Stimulated activated CD4-positive, alpha-beta T cell treated with anti-CD3 and anti-CD28 coated beads, TNF-alpha, amount 100 ng/mL, for 24 hours (primary cell): Measurements from ENCODE around the gene FAM20C.

Experiments used
- DNase-seq, 3 experiments: peaks; one replicate each; pipeline ENCODE4 v3.0.0-alpha.2; 2020; ENCODE audit warnings: low read depth in 3 of 3

Gene FAM20C

DNA sequence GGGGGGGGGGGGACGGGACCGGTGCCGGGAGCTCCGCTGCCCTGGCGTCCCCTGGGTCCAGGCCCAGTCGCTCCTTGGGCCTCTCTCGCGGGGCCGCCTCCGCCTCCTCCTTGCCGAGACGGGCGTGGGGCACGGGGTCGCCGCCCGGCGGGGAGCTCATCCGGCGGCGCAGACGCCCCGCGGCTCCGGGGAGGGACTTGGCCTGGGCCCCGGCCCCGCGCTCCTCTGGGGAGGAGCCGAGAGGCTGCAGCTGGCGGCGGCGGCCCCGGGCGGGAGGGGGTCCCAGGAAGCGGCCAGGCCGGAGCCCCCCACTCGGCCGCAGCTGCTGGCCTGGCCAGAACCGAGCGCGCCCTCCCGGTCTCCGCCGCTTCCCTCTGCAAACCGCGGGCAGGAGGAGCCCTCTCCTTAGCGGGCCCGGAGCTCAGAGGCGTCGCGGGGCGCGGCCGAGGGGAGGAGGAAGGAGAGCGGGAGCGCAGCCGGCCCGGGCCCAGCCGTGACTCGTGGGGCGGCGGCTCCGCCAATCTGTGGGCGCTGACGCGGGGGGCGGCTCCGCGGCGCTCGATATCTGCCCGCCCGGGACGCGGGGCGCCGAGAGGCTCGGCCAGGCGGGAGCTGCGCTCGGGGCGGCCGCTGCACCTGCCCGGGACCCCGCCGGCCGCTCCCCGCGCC, at the start of gene FAM20C:
Gene FAM20C (plus strand): TSS at position 591 of the 669 bp plus-strand sequence. CDS start 629 bp downstream, outside the sequence.
- DNase-seq: peak in 2 of 3 experiments; percentile 7 to 52

DNA sequence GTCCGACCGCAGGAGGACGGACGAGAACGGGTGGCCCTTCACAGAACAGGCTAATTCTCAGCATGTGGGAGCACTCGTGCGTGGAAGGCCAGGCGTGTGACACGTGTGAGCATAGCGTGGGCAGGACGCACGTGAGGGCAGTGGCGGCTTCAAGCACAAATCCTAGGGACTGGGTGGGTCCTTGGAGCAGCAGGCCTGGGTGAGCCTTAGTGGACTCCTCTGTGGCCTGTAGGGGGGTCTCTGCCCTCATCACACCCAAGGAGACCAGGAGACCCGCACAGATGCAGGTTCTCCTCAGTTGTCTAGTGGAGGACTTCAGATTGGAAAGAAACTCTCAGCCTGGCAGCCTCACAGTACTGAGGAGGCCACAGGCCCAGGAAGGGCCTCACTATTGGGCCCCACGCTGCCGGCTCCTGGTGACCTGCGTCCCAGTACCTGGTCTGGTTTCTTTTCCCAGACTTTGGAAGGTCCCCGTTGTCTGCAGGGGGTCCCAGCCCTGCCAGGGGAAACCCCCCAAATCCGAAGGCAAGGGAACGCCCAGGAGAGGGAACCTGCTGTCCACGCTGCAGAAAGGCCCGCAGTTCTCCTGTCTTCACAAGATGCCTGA, 49.1 kb upstream of the FAM20C start:
- no peak for DNase-seq

DNA sequence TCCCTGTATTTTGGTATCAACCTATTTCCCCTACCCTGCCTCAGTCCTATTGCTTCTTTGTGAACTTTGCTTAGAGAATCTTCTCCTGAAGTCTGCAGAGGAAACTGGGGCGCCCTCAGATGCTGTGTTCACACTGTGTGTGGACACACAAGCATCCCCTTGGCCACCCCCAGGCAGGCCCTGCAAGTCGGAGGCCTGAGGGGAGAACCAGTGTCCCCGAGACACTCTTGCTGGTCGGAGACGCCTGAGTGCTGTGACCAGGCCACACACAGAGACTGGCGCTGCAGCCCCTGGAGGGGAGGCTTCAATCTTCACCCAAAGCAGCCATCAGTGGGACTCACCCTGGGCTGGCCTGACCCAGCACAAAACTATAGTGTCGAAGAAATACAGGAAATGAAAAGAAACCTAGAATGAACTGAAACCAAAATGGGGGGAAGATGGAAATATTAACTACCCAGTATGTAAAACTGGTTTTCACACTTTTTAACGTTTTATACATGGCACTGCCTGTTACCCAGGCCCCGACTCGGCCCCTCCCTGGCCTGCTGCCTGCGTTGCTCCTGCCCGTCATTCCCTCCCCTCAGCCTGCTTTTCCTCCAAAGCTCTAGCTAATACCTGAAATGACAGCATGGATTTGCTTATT, 48.4 kb upstream of the FAM20C start:
- no peak for DNase-seq

DNA sequence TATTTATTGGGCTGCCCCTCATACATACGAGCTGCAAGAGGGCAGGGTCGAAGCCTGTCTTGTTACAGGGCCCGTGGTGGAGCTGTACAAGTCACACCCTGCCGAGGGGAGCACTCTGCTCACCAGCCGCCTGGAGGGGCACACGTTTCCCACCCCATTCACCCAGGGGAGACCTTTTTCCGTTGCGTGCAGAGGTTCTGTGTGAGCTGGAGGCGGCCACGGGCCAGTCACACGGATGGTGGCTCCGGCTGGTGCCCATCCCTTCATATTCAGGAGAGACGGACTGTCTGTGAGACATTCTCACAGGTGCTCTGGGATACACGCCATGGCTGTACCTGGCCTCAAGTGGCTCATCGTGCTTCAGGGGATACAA, 47.9 kb upstream of the FAM20C start:
- DNase-seq: no peak

DNA sequence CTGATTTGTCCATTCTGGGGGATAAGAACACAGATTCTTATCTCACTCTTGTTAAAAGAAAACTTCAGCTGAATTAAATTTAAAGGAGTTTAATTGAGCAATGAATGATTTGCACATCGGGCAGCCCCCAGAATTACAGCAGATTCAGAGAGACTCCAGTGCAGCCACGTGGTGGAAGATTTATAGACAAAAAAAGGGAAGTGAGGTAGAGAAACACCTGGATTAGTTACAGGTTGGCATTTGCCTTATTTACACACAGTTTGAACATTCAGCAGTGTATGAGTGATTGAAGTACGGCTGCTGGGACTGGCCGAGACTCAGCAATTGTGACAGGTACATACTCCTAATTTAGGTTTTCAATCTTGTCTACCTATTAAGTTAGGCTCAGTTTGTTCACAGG, 46.5 kb upstream of the FAM20C start:
- DNase-seq: no peak

DNA sequence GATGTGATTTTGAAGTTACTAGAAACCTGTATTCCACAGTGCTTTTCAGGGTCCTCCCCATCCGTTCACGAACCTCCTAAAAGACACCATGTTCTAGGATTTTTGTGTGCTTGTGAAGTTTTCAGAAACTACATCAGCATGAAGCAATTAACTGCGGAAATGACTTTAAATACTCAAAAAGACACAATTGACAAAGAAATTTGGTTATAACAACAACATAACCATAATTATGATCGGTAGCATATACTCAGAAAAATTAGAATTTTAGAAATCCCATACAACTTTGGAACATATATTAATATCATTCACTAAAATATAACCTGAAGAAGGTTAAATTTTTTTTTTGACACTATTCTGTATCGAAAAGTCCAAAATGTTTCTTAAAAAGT, 43.8 kb upstream of the FAM20C start:
- no peak for DNase-seq

DNA sequence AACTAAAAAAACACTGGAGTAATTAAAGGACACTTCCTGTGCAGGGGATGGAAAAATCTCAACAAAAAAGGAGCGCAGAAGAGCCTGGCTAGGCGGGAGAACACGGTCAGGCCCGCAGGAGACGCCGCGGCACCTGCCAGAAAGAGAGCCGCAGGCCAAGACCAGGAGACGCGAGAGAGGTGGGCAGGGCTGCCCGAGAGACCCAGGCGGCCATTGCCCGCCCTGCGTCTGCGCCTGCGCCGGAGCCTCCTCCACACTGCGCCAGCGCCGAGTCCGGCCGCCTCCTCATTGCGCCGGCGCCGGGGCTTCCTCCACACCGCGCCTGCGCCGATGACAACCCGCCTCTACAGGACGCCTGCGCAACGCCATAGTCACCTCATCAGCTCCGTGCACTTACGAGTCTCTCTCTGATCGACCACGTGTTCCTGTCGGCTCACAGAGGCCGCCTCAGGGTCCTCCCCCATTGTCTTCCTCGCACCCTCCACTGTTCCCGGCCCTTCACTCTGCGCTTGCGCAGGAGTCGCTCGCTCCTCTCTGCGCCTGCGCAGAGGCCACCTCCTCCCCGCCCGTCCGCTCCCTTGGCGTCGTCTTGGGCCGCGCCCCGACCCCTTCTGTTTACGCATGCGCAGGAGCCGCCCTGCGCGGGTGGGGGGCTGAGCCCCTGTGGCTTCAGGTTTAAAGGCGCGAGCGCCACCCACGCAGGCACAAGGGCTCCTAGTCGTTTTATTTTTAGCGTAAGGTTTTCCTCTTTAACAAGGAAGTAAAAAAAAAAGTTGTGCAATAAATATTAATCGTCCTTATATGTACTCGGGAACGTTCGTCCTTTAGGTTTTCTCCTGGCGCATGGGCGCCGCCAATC, 43.2 kb upstream of the FAM20C start:
- DNase-seq: peak; percentile 92 to 95 (median 95)

DNA sequence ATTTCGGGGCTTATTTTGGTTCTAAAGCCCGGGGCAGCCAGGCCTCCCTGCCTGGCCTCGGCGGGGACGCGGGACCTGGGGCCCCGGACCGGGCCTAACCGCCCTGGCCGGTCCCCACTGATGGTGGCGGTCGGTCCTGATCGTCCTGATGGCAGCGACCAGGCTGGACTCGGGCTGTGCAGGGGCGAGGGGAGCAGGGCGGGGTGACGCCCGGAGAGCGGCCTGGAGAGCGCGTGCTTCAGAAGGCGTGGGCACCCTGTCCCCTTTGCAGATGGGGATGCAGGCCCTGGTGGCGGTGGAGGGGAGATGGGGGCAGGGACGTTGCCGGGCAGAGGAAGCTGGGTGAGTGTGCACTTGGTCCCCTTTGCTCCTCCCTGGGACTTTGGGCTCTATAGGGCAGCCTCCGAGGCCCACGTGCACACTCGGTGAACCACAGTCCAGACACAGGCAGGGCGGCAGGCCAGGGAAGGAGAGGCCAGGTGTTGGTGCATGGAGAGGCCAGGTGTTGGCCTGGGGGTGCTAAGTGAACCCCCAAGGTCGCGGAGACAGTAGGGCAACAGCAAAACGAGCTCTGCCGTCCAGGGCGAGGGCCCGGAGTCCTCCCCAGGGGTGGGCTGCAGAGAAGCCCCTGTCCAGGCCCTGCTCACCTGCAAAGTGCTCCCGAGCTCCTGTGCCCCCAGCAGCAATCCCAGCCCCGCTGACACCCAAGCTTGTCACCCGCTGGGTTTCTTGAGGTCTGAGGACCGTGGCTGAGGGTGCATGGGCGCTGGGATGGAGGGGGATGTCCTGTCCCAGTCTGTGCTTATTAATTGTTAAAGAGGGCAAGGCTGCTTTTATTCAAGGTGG, 42.4 kb upstream of the FAM20C start:
- DNase-seq: peak in 2 of 3 experiments; percentile 11 to 16

DNA sequence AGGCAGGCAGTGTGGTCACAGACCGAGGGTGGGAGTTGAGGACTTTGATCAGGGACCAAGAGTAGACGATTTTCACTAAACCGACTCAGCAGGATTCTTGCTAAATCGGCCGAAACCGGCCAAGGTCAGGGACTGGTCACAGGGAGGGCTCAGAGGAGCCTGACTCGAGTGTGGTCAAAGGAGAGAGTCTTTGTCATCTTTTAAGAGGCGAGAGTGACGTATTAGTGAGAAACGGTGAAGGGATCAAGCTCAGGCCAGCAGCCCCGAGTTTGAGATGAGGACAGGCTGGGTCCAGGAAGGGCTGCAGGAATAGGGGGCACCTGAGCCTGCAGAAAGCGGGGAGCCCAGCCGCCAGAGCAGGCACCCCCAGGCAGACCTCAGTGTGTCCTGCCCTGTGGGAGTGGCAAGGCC, 41.6 kb upstream of the FAM20C start:
- DNase-seq: no peak

DNA sequence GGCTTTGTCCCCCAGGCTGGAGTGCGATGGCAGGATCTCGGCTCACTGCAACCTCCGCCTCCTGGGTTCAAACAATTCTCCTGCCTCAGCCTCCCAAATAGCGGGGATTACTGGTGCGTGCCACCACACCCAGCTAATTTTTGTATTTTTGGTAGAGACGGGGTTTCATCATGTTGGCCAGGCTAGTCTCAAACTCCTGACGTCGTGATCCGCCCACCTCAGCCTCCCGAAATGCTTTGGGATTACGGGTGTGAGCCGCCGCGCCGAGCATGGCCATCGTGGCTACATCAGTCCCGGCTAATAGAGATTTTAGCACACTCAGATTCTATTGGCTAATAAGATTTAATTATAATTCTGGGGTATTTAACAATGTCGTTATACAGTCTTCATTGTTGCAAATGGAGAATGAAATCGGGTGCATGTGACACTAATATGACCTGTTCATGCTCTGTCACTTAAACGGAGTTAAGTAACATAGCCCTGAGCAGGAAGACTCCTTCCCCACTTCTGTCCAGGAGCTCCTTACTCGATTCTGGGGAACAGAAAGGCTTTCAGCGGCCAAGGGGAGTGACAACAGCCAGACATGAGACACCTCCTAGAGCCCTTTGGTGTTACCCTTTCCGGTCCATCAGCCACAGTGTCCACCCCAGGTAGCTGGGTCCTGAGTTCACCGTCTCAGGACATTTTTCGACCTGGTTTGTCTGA, 40.9 kb upstream of the FAM20C start:
- DNase-seq: no peak

DNA sequence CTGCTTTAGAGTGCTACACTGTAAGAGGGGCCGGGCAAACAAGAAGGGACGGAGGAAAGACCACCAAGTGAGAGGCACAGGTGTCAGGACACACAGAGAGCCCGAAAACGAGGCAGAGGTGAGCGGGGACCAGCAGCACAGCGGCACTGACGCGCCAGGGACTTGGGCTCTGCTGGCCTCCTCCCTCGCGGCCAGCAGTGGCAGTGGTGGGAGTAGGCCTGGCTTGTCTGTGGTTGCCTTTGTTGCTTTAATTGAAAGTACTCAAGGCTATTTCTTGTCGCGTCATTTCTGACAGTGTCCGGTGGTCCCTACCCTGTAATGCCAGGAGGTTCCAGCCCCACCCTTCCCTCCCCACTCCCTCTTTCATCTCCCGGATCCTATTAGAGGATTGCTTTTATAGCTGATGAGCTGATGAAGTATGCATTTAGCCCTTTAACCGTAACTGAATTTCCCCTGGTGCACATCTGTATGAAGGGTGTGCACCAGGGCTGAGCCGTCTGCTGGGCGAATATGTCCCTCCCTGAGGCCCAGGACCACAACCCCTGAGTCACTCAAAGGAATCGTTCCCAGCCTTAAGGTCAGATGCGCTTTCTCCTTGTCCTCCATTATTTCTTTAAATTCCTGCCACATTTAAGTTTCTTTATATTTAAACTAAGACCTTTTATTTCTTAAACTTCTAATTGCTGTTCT, 39.5 kb upstream of the FAM20C start:
- DNase-seq: no peak

DNA sequence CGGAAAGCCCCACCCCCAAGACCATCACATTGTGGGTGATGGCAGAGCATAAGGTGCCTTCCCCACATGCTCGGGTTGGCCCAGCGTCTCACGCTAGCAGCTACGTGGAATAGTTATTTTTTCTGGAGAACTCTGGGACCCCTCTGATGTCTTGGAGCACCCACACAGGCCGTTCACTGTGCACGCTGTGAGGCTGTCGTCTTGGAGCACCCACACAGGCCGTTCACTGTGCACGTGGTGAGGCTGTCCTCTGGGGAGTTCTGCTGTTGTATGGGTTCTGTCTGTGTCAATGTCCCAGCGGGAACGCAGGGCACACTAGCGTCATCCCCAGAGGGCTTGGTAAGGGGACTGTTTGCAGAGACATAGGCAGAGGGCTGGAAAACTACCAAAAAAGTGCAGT, 38.8 kb upstream of the FAM20C start:
- DNase-seq: no peak

DNA sequence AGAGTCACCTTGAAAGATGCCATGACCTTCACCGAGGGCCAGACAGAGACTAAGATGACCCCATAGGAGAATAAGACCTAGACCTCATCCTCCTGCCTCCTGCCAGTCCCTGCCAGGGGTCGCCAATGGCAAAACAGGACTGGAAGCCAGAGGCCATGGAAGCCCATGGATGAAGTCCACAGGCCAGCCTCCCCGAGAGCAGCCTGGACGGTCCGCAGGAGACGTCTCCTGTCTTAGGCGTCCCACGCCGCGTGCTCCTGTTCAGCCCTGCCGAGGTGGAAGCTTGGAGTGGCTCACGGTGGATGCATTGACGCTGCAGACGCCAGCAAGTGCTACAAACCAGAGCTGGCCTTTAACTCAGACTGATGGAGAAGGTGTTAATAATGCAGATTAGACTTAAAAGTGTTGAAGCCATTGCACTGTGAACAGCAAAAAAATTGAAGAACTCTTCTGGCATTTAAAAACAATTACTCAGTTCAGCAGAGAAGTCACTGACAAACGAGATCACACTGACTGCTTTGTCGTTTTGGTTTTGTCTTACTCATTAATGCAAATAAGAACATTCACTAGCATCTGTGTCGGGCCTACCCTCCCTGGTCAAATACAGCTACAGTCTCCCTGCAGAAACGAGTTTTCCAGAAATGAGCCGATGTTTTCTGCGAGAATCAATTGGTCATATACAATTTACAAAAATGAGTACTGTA, 38.1 kb upstream of the FAM20C start:
- DNase-seq: no peak

DNA sequence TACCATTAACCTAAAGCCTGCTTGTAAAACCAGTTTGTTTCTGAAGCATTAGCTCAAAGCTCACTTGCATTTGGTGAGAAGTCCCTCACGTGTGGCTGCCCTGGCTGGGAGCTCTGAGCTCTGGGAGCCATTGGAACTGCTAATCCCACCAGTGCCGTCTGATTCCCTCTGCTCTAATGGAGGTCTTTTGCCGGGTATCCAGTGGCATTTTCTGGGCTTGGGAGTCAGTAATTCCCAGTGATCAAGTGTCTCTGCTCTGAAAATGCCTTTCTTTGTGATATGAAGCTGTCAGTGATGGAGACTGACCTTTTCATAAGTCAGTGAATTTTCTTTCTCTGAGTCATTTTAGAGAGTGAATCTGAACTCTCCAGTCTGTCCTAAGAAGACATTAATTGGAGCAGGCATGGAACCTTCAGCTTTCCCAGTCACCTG, 36.9 kb upstream of the FAM20C start:
- DNase-seq: no peak

DNA sequence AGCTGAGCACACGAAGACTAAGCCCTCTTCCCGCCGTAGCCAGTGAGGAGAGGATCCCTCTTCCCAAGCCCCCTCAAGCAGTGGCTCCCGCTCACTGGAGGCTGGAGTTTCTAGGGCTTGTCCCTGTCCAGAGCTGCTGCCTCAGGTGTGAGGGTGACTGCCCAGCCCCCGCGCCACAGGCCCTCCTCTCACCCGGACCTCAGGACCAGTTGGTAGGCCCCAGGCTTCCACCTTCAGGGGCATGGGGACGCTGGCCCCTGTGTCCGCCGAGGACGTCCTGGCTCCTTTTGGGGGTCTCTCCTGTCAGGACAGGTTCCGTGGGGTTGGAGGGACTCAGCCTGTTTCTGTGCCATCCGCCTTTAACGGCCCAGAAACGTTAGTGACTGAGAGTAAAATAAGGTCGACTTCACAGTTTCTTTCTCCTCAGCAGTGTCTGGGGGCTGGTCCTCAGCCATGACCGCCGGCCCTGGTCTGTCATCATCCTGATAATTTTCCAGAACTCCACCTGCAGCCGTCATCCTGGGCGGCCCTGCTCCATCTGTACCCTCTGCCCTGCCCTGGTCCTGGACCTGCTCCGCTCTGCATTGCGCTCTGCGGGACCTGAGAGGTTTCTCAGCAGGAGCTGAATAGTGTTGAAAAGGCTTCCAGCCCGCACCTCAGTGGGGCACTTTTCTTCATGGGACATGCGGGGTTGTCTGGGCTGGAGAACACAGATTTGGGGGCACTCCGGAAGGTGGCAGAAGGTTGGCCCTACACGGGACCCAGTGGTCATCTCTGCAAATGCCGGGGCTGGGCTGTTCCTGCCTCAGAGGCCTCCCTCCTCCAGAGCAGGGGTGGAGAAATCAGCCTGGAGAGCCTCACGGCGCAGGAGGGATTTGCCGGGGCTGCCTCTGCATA, 36.0 kb upstream of the FAM20C start:
- DNase-seq: no peak

DNA sequence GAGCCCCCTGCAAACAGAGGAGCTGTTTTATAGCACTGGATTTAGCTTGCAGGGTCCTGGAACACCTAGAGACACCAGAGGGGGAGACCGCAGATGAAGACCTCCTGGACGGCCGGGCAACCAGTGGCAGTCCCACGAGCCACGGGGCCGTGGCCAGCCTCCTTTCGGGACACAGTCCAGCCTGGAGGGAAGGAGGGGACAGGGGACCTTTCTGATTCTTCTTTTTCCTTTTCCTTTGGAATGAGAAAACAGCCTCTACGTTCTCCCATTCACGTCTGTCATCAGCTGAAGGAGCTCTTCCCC, 35.4 kb upstream of the FAM20C start:
- no peak for DNase-seq

DNA sequence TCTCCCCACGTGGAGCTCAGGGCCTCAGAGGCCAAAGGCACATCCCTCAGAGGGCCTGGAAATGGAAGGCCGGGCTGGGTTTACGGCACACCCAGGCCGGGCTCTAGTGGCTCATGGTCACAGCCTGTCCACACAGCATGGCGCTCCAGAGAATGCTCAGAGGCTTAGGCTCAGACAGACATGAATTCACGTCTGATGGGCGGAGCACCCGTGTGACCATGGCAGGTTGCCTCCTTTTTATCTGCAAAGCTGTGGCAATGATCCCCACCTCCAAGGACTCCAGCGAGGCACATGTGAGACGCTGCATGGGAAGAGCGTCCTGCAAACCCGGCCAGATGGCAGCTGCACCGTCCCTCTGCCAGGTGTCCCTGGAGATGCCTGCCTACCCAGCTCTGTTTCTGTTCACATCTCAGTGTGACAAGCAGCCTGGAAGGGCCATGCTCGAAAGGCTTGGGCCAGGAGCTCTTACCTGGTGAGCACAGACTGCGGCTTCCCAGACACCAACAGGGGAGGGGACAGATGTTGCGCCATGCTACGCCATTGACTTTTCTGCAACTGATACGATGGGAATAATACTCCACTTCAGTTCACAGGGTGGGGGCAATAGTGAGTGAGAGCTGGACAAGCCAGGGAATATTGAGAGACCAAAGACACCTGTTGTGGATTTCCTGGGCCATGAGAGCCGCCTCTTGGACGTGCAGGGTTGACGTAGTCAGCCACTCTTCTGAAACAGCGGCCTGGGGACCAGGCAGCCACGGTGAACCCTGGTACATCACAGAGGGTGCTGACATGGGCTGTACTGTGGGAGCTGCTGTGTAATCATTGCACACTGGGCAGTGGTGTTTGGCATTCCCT, 34.4 kb upstream of the FAM20C start:
- no peak for DNase-seq

DNA sequence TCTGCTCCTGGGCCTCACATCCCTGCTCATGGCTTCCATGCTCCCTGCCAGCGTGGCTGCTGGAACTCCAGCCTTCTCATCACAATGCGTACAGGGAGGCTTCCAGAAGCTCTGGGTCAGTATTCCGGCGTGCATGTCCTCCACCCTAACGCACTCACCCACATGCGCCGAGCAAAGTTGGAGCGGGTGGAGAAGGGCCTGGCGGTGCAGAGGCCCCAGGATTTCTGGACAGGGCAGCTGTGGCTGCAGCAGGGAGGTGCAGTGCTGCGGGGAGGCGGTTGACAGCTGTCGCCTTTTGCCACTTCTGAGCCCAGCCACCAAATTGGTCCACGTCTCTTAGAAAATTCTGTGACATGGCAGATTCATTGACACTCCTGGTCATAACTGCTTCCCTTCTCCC, 33.6 kb upstream of the FAM20C start:
- DNase-seq: no peak
